ENCODE results near the gene RPS17.
"Not testable (repeated sequence)": the region's sequence is repeated elsewhere in the genome, so short reads cannot be mapped to it uniquely, and the experiment has no call there.

Gene RPS17

GRCh38 chr15:82545002-82545401 is 4.7 kb upstream of the RPS17 start:
- no peak for DNase-seq

- no peak for DNase-seq
Measured at GRCh38 chr15:82544431-82544830, 4.2 kb upstream of the RPS17 start.

GRCh38 chr15:82543160-82543559 is 2.9 kb upstream of the RPS17 start:
- peak; percentile 82 for DNase-seq

- no peak for DNase-seq
Measured at GRCh38 chr15:82540984-82541431, 751 bp upstream of the RPS17 start.

GRCh38 chr15:82539691-82540054 is 584 bp downstream of the RPS17 start:
- no peak for DNase-seq

GRCh38 chr15:82538961-82539690 is 1.1 kb downstream of the RPS17 start:
- DNase-seq: no peak

- DNase-seq: no peak
Measured at GRCh38 chr15:82537351-82537908, 2.8 kb downstream of the RPS17 start.

- no peak for DNase-seq
Measured at GRCh38 chr15:82536409-82537350, 3.6 kb downstream of the RPS17 start.

GRCh38 chr15:82535566-82536408 is 4.5 kb downstream of the RPS17 start:
- DNase-seq: no peak

- not testable (repeated sequence) for DNase-seq
Measured at GRCh38 chr15:82535151-82535550, 5.1 kb downstream of the RPS17 start.

GRCh38 chr15:82534457-82534861 is 5.8 kb downstream of the RPS17 start:
- not testable (repeated sequence) for DNase-seq

- DNase-seq: no peak
Measured at GRCh38 chr15:82533801-82534200, 6.5 kb downstream of the RPS17 start.

- no peak for DNase-seq
Measured at GRCh38 chr15:82532991-82533481, 7.2 kb downstream of the RPS17 start.

GRCh38 chr15:82532383-82532990 is 7.8 kb downstream of the RPS17 start:
- no peak for DNase-seq

GRCh38 chr15:82531496-82532382 is 8.5 kb downstream of the RPS17 start:
- DNase-seq: no peak

GRCh38 chr15:82530606-82531379 is 9.5 kb downstream of the RPS17 start:
- DNase-seq: peak; percentile 58

- no peak for DNase-seq
Measured at GRCh38 chr15:82530006-82530405, 10.3 kb downstream of the RPS17 start.

GRCh38 chr15:82513587-82513986 is 26.7 kb downstream of the RPS17 start:
- not testable (repeated sequence) for DNase-seq

- DNase-seq: not testable (repeated sequence)
Measured at GRCh38 chr15:82507693-82508092, 32.6 kb downstream of the RPS17 start.

- DNase-seq: not testable (repeated sequence)
Measured at GRCh38 chr15:82507087-82507486, 33.2 kb downstream of the RPS17 start.
